ENCODE data around the gene STN1. TPM values are rescaled to one million over a fixed set of nuclear protein-coding genes. Genes with fewer than 3 reads are reported as not detected.

STN1 gene
- 15.6 TPM for polyA plus RNA-seq (2013, experiment 1 of 2; ENCODE audit: insufficient read length)
- 15.9 TPM for polyA plus RNA-seq (2013, experiment 2 of 2; ENCODE audit: insufficient read length)

- DNase-seq = peak; percentile 98
Measured at GRCh38 chr10:103918053-103918846, at the start of gene STN1. Gene STN1, minus strand, starts transcription at chr10:103918184. Its CDS starts 590 bp downstream, at chr10:103917594.

- peak; percentile 21 for DNase-seq
Measured at GRCh38 chr10:103967448-103968071, 49.6 kb upstream of the STN1 start.

GRCh38 chr10:103966671-103967447 is 48.9 kb upstream of the STN1 start, which contains the start of gene SLK:
Gene SLK, plus strand, starts transcription at chr10:103967140. Its CDS starts 606 bp downstream, at chr10:103967746.
- peak; percentile 89 for DNase-seq

GRCh38 chr10:103960103-103960502 is 42.1 kb upstream of the STN1 start:
- DNase-seq = no peak

- DNase-seq = peak; percentile 15
Measured at GRCh38 chr10:103958996-103959395, 41.0 kb upstream of the STN1 start.

- no peak for DNase-seq
Measured at GRCh38 chr10:103954543-103954942, 36.6 kb upstream of the STN1 start.

GRCh38 chr10:103951942-103952341 is 34.0 kb upstream of the STN1 start:
- DNase-seq = no peak

- DNase-seq = no peak
Measured at GRCh38 chr10:103951183-103951582, 33.2 kb upstream of the STN1 start.

GRCh38 chr10:103949728-103950127 is 31.7 kb upstream of the STN1 start:
- DNase-seq = peak; percentile 11

GRCh38 chr10:103947799-103948516 is 30.0 kb upstream of the STN1 start:
- DNase-seq = no peak

GRCh38 chr10:103942866-103943265 is 24.9 kb upstream of the STN1 start:
- DNase-seq = no peak

- DNase-seq = no peak
Measured at GRCh38 chr10:103941801-103942200, 23.8 kb upstream of the STN1 start.

GRCh38 chr10:103939522-103939921 is 21.5 kb upstream of the STN1 start:
- DNase-seq = no peak

GRCh38 chr10:103936022-103936421 is 18.0 kb upstream of the STN1 start:
- no peak for DNase-seq

GRCh38 chr10:103934308-103934707 is 16.3 kb upstream of the STN1 start:
- DNase-seq = no peak

GRCh38 chr10:103933557-103934121 is 15.7 kb upstream of the STN1 start:
- DNase-seq = no peak

- DNase-seq = no peak
Measured at GRCh38 chr10:103932971-103933370, 15.0 kb upstream of the STN1 start.

- no peak for DNase-seq
Measured at GRCh38 chr10:103932271-103932670, 14.3 kb upstream of the STN1 start.

- DNase-seq = no peak
Measured at GRCh38 chr10:103931603-103932002, 13.6 kb upstream of the STN1 start.

GRCh38 chr10:103930881-103931280 is 12.9 kb upstream of the STN1 start:
- DNase-seq = no peak

- no peak for DNase-seq
Measured at GRCh38 chr10:103930449-103930848, 12.5 kb upstream of the STN1 start.

GRCh38 chr10:103929381-103929921 is 11.5 kb upstream of the STN1 start:
- no peak for DNase-seq

Measured in fibroblast of skin of scalp (primary cell).